HG02970 (cell line): ENCODE data around the gene ANKRD33B.

Source experiments
- ATAC-seq: cut with Tn5 transposase; IDR thresholded peaks from one replicate; pipeline ENCODE4 v1.9.1; 2021; ENCODE audit warnings: mild to moderate bottlenecking, moderate library complexity, moderate number of reproducible peaks; ENCODE audit not compliant: unreplicated experiment, low FRiP score

ANKRD33B gene

DNA sequence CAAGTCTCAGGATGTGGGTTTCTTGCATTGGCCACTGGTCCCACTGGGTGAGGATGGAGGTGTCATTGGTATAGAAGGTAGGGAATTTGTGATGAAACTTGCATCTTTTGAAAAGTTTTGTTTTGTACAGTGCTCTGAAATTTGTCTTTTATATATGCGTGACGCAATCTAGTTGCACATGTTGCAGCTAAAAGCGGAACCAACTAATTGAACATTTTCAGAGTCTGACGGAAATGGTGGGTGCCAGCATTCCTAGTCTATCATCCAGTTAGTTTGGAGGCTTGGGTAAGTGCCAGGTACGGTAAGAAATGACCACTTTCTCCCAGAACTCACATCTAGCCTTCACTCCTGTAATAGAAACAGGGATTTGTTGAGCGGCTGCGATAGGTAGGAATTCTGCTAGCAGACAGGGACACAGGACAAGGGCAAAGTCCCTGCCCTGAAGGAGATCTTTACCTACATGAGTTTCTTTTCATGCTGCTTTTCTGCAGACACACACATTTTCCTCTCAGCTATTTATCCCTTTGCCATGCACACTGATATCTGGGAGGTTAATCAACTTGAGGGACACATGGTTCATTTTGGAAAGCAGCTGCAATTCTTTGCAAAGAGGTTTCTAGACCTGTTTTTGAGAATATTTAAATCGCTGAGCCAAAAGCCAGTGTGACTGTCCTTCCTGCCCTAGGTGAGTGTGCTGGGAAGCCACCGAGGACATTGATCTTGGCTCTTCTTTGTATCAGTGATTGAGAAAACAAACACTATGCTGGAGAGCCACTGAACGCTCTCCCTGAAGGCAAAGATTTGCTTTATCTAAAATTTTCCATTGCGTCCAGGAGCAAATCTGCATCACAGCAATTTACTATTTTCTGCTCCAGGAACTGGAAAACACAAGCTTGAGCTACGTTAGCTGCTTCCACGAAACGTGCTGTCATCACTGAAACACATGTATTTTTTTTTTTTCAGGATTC, 107.5 kb downstream of the ANKRD33B start:
- ATAC-seq = no peak

DNA sequence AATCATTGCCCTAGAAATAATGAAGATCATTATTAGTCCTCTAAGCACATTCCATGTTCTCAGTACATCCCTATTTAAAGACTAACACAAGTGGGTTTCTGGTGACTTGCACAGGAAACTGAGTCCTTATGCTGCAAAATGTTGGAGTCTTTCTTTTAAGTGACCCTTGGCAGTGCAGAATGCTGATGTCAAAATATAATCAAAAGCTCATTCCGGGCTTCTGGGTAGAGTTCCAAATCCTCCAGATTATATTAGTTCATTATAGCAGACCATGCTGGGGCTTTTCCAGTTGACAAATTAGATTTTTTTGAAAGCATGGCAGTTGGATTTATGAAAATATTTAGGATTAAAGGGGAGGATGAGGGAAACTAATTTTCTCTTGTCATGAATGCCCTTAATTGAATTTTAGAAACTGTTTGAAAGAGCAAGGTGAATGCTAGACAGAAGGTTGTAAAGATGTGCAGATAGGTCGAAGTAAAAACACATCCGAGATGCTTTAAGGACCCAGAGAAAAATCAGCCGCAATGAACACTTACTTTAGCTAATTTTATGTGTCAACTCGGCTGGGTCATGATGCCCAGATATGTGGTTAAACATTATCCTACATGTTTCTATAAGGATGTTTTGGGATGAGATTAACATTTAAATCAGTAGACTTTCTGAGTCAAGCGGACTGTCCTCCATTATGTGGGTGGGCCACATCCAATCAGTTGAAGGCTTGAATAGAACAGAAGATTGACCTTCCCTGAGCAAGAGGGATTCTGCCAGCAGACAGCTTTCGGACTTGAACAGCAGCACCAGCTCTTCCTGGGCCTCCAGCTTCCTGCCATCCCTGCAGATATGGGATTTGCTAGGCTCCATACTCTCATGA, 108.5 kb downstream of the ANKRD33B start:
- no peak for ATAC-seq

GRCh38 chr5:10673017-10673389, 109.1 kb downstream of the ANKRD33B start:
- ATAC-seq = no peak

GRCh38 chr5:10673407-10673806, 109.5 kb downstream of the ANKRD33B start:
- ATAC-seq = no peak

- ATAC-seq = no peak
Observed at GRCh38 chr5:10674096-10674495, 110.2 kb downstream of the ANKRD33B start.

GRCh38 chr5:10674582-10674981, 110.7 kb downstream of the ANKRD33B start:
- ATAC-seq = no peak

DNA sequence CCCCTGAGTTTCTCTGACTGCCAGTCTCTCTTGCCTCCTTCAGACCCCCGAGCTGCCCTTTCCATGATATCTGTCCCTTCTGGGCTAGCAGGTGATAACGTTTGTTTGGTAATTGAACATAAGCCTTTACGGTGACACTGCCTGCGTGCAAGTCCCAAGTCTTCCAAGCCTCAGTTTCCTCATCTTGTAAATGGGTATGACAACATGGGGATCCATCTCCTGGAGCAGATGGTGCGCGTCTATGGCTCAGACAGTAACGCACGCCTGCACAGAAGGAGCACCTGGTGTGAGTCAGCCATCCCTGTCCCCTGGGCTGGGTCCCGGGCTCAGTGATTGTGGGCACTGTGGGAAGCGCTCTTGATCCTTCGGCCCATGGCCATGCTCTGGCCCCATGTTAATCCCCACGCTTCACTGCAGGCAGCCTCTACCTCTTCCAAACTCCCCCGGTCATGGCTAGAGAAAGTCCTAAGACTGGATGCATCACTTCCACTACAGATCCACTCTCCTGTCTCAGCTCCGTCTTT, 111.4 kb downstream of the ANKRD33B start:
- ATAC-seq = no peak

- ATAC-seq = no peak
Observed at GRCh38 chr5:10676224-10676623, 112.4 kb downstream of the ANKRD33B start.

GRCh38 chr5:10676946-10677345, 113.1 kb downstream of the ANKRD33B start:
- ATAC-seq = no peak

- ATAC-seq = no peak
Observed at GRCh38 chr5:10677533-10677932, 113.7 kb downstream of the ANKRD33B start.

- no peak for ATAC-seq
Observed at GRCh38 chr5:10678244-10678643, 114.4 kb downstream of the ANKRD33B start.

DNA sequence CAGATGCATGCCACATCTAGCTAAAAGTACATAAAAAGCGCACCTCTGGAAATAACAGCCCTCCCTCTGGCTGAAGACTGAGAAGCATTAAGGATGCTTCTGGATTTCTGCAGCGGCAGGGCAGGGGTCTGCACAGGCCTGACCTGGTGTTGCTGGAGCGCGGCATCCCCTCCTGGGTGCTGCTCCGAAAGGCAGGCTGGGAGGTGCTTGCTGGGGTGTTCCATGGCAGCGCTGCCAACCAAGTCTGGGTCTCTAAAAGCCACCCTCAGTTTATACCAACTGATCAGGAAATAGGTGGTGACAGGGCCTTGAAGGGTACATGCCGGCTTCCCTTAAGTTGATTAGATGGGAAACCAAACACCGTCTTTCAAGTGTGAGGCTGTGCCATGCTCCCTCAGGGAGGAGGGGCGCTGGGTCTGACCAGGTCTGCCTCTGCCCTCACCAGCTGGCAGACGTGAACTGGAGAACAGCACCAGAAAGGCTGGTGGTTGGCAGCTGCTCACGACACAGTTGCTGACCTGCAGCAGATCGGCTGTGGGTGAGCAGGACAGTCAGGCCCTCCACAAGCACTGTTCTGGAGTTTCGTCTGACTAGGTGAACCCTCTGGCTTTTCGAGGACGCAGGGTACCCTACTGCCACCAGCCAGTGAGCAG, 115.6 kb downstream of the ANKRD33B start:
- ATAC-seq = no peak

GRCh38 chr5:10680876-10681481, 117.1 kb downstream of the ANKRD33B start:
- ATAC-seq = no peak

GRCh38 chr5:10681731-10682679, 118.1 kb downstream of the ANKRD33B start:
- no peak for ATAC-seq

GRCh38 chr5:10682801-10683525, 119.1 kb downstream of the ANKRD33B start:
- no peak for ATAC-seq

- ATAC-seq = peak; percentile 36
Observed at GRCh38 chr5:10684303-10685086, 120.6 kb downstream of the ANKRD33B start.

GRCh38 chr5:10685115-10685521, 121.2 kb downstream of the ANKRD33B start:
- peak; percentile 61 for ATAC-seq

GRCh38 chr5:10686890-10687289, 123.0 kb downstream of the ANKRD33B start:
- ATAC-seq = no peak
